Body of pancreas (tissue), 4 donors: ENCODE measurements around the gene CCNY.

ENCODE experiments used
- CTCF ChIP-seq, 7 experiments: fragments of 450-650 bp in 4 of 7; fragments of 200-600 bp in 3 of 7; sonication (generic) in 3 of 7; IDR thresholded peaks; one replicate each; pipeline ENCODE4 v1.5.1; 2016 to 2019; ENCODE audit warnings: antibody characterized with exemption in 7 of 7
- POLR2A ChIP-seq, 3 donors: fragments of 450-650 bp; IDR thresholded peaks; one replicate each; pipeline ENCODE4 v1.6.1; 2016; ENCODE audit warnings: antibody characterized with exemption in 3 of 3, mild to moderate bottlenecking in 2 of 3

GRCh38 chr10:35415505-35415904, 79.2 kb downstream of the CCNY start:
- TF ChIP-seq CTCF (IDR thresholded peaks at IDR 0.05) = no peak
- TF ChIP-seq POLR2A (IDR thresholded peaks at IDR 0.05) = no peak
